Measurements from ENCODE around the gene DCPS. TPM values are rescaled to one million over a fixed set of nuclear protein-coding genes. Genes with fewer than 3 reads are reported as not detected.

The DCPS gene
- total RNA-seq, 2 donors from 2014 or later, result 3.0 to 17.9 TPM

- WGBS, 2 donors, result 70 to 86% methylated on average over 8 of the region's 8 CpGs
- Histone ChIP-seq H3K9me3 (no peaks in the 10 kb centered on the region), H3K36me3 (replicated peaks in 1 of 2; ENCODE audit: insufficient read depth in 1 of 2, low read depth in 2 of 2) (no peaks in the 10 kb centered on the region), H3K27me3 (no peaks in the 10 kb centered on the region), H3K4me3 (no peak overlapping the region), H3K4me1 (peaks cover 9% of the 10 kb centered on the region), H3K27ac (no peak overlapping the region)
- DNase-seq (no peak), ATAC-seq (no peak)
- intact Hi-C loops (cut with DNase I), result loop anchor here (5.0 kb wide), 1 partner anchor 164 kb away; no protein-coding TSS in a partner anchor
- no peak for TF ChIP-seq CTCF (IDR thresholded peaks at IDR 0.05)
- no peak for TF ChIP-seq POLR2A (IDR thresholded peaks at IDR 0.05)
These were observed 9.1 kb downstream of the DCPS start for GRCh38 chr11:126312961-126313360.

- H3K4me1 ChIP-seq, result peaks cover 14% of the 10 kb centered on the region
- no peaks in the 10 kb centered on the region for H3K9me3 ChIP-seq
- intact Hi-C loops (cut with DNase I), result loop anchor here (5.0 kb wide), 1 partner anchor 163 kb away; no protein-coding TSS in a partner anchor
- no peak for DNase-seq
- ATAC-seq, result no peak
- no peak overlapping the region for H3K4me3 ChIP-seq
- TF ChIP-seq POLR2A (IDR thresholded peaks at IDR 0.05) (no peak), CTCF (IDR thresholded peaks at IDR 0.05) (no peak)
- H3K27ac ChIP-seq, result no peak overlapping the region
- H3K27me3 ChIP-seq, result no peaks in the 10 kb centered on the region
- WGBS, 2 donors, result 83 to 86% methylated on average over 5 of the region's 5 CpGs
- H3K36me3 ChIP-seq (replicated peaks in 1 of 2; ENCODE audit: insufficient read depth in 1 of 2, low read depth in 2 of 2), result no peaks in the 10 kb centered on the region
These were observed 10.0 kb downstream of the DCPS start for GRCh38 chr11:126313826-126314225.

- H3K36me3 ChIP-seq (replicated peaks in 1 of 2; ENCODE audit: insufficient read depth in 1 of 2, low read depth in 2 of 2), result no peaks in the 10 kb centered on the region
- no peaks in the 10 kb centered on the region for H3K9me3 ChIP-seq
- H3K27me3 ChIP-seq, result no peaks in the 10 kb centered on the region
- H3K4me3 ChIP-seq, result no peak overlapping the region
- 62 to 67% methylated on average over 1 of the region's 1 CpG for WGBS, 2 donors
- no peak for TF ChIP-seq POLR2A (IDR thresholded peaks at IDR 0.05)
- no peak for TF ChIP-seq CTCF (IDR thresholded peaks at IDR 0.05)
- H3K4me1 ChIP-seq, result peaks cover 8% of the 10 kb centered on the region
- no peak for DNase-seq
- peak; percentile 24 for ATAC-seq
- H3K27ac ChIP-seq, result peak overlapping the region in 2 of 4 donors; percentile 51 to 59
- intact Hi-C loops (cut with DNase I), result no loop called here
These were observed 13.5 kb downstream of the DCPS start for GRCh38 chr11:126317432-126317755.

GRCh38 chr11:126317756-126318573 is 14.1 kb downstream of the DCPS start:
- peak; percentile 59 for ATAC-seq

More at GRCh38 chr11:126317756-126318573, 14.1 kb downstream of the DCPS start:
- Histone ChIP-seq H3K4me1 (peaks cover 8% of the 10 kb centered on the region), H3K36me3 (replicated peaks in 1 of 2; ENCODE audit: insufficient read depth in 1 of 2, low read depth in 2 of 2) (no peaks in the 10 kb centered on the region), H3K27me3 (no peaks in the 10 kb centered on the region), H3K27ac (peak overlapping the region in 2 of 4 donors; percentile 51 to 59), H3K4me3 (no peak overlapping the region), H3K9me3 (no peaks in the 10 kb centered on the region)
- DNase-seq, result peak; percentile 32 to 55 (median 38)
- intact Hi-C loops (cut with DNase I), result no loop called here
- WGBS, 2 donors, result 59 to 81% methylated on average over 13 to 14 of the region's 14 CpGs
- TF ChIP-seq POLR2A (IDR thresholded peaks at IDR 0.05) (no peak), CTCF (IDR thresholded peaks at IDR 0.05) (no peak)

All from body of pancreas (tissue), 4 donors.